H1 (cell line): ENCODE data around the gene CEP170. TPM values are rescaled to one million over a fixed set of nuclear protein-coding genes. Genes with fewer than 3 reads are reported as not detected.

Source experiments
- CTCF ChIA-PET: fragments of 300-600 bp; sonication (Branson Sonifier 250); formaldehyde crosslinking; loops from one replicate; lab custom pipeline; 2021; ENCODE audit not compliant: partially characterized antibody; lab: Charles Lee
- POLR2A ChIA-PET: fragments of 300-600 bp; sonication (Branson Sonifier 250); formaldehyde crosslinking; loops from one replicate; lab custom pipeline; 2021; ENCODE audit warnings: inconsistent platforms; ENCODE audit not compliant: partially characterized antibody; lab: Charles Lee
- DNase-seq, 2 experiments: peaks; one replicate each; pipeline versions ENCODE4 v3.0.0 to v3.0.0-alpha.2; 2010 to 2022; ENCODE audit warnings: low spot score in 2 of 2, low read depth in 1 of 2, mixed read lengths in 1 of 2
- FAIRE-seq: peaks from 2 replicates; lab custom pipeline; 2011; peaks lifted over from hg19 to GRCh38; lab: Jason Lieb, UNC
- H2AFZ ChIP-seq: 2 replicates; pipeline ENCODE4 v1.8.1; 2012; ENCODE audit warnings: low read length, inconsistent platforms
- H2AK5ac ChIP-seq: 2 replicates; pipeline ENCODE4 v1.6.1; 2013; ENCODE audit warnings: low read depth, low read length
- H2BK120ac ChIP-seq: replicated peaks from 2 replicates; pipeline ENCODE3; 2013; ENCODE audit warnings: low read depth, low read length, inconsistent platforms
- H2BK12ac ChIP-seq: 2 replicates; pipeline ENCODE4 v1.6.1; 2013; ENCODE audit warnings: low read depth, low read length
- H2BK15ac ChIP-seq: 2 replicates; pipeline ENCODE4 v1.6.1; 2013; ENCODE audit warnings: low read length
- H2BK20ac ChIP-seq: 2 replicates; pipeline ENCODE4 v1.6.1; 2013; ENCODE audit warnings: low read length
- H2BK5ac ChIP-seq: 2 replicates; pipeline ENCODE4 v1.6.1; 2013; ENCODE audit warnings: low read depth, low read length
- H3K14ac ChIP-seq: 2 replicates; pipeline ENCODE4 v1.6.1; 2013; ENCODE audit warnings: inconsistent platforms; ENCODE audit not compliant: insufficient read length
- H3K18ac ChIP-seq: 2 replicates; pipeline ENCODE4 v1.6.1; 2013; ENCODE audit warnings: low read length; ENCODE audit errors: extremely low read depth
- H3K23ac ChIP-seq: 2 replicates; pipeline ENCODE4 v1.6.1; 2013; ENCODE audit warnings: inconsistent platforms; ENCODE audit not compliant: insufficient read length
- H3K23me2 ChIP-seq: 2 replicates; pipeline ENCODE4 v1.6.1; 2013; ENCODE audit warnings: low read depth, low read length
- H3K27ac ChIP-seq: 2 replicates; pipeline ENCODE4 v1.6.1; 2011; ENCODE audit warnings: low read depth, low read length, inconsistent platforms
- H3K27me3 ChIP-seq, 4 experiments: replicated peaks in 1 of 4; 1 replicate in 1 of 4; 2 replicates in 3 of 4; pipeline versions ENCODE4 v1.6.1 to v1.8.1; 2011 to 2013; ENCODE audit warnings: low read length in 3 of 4, mild to moderate bottlenecking in 3 of 4, inconsistent platforms in 2 of 4, mixed read lengths in 2 of 4, moderate library complexity in 1 of 4; ENCODE audit not compliant: control insufficient read depth in 3 of 4, insufficient read depth in 3 of 4; ENCODE audit errors: extremely low read depth in 1 of 4
- H3K36me3 ChIP-seq, 4 experiments: 2 replicates each; pipeline versions ENCODE4 v1.6.1 to v1.8.1; 2011 to 2013; ENCODE audit warnings: mild to moderate bottlenecking in 4 of 4, low read length in 3 of 4, moderate library complexity in 2 of 4, control low read depth in 1 of 4, inconsistent platforms in 1 of 4; ENCODE audit not compliant: insufficient read depth in 4 of 4, control insufficient read depth in 2 of 4
- H3K4ac ChIP-seq: replicated peaks from 2 replicates; pipeline ENCODE3; 2013; ENCODE audit warnings: low read length, low read depth, mixed read lengths, inconsistent platforms; ENCODE audit not compliant: insufficient read length
- H3K4me1 ChIP-seq, 4 experiments: replicated peaks in 1 of 4; 1 replicate in 1 of 4; 2 replicates in 3 of 4; pipeline versions ENCODE4 v1.6.1 to v1.8.1; 2011 to 2013; ENCODE audit warnings: low read length in 3 of 4, inconsistent platforms in 2 of 4, mixed read lengths in 1 of 4; ENCODE audit not compliant: insufficient read depth in 4 of 4, control insufficient read depth in 3 of 4
- H3K4me2 ChIP-seq, 2 experiments: 2 replicates each; pipeline versions ENCODE4 v1.6.1 to v1.8.1; 2011 to 2013; ENCODE audit warnings: low read depth in 2 of 2, low read length in 2 of 2, control low read depth in 1 of 2, inconsistent platforms in 1 of 2, mild to moderate bottlenecking in 1 of 2; ENCODE audit not compliant: insufficient read depth in 1 of 2
- H3K4me3 ChIP-seq, 4 experiments: fragments of 200-600, 300-600 bp in 1 of 4; sonication (generic), shearing (Covaris generic), sonication (Bioruptor Twin) in 1 of 4; 2 replicates each; pipeline versions ENCODE4 v1.5.1 to v1.8.1; 2011 to 2016; ENCODE audit warnings: low read length in 4 of 4, low read depth in 3 of 4, control low read depth in 2 of 4, inconsistent platforms in 2 of 4, mild to moderate bottlenecking in 2 of 4, mixed read lengths in 1 of 4, moderate library complexity in 1 of 4; ENCODE audit not compliant: insufficient read depth in 2 of 4; ENCODE audit errors: extremely low read depth in 1 of 4
- H3K56ac ChIP-seq: replicated peaks from 2 replicates; pipeline ENCODE3; 2013; ENCODE audit warnings: low read depth, mild to moderate bottlenecking, mixed read lengths, low read length, inconsistent platforms; ENCODE audit not compliant: insufficient read length
- H3K79me1 ChIP-seq: 2 replicates; pipeline ENCODE4 v1.6.1; 2013; ENCODE audit warnings: low read depth, low read length, control low read depth
- H3K79me2 ChIP-seq, 2 experiments: 2 replicates each; pipeline versions ENCODE4 v1.6.1 to v1.8.1; 2012 to 2013; ENCODE audit warnings: low read length in 2 of 2, mild to moderate bottlenecking in 2 of 2, inconsistent platforms in 1 of 2; ENCODE audit not compliant: insufficient read depth in 2 of 2, control insufficient read depth in 1 of 2
- H3K9ac ChIP-seq, 4 experiments: replicated peaks in 1 of 4; 1 replicate in 1 of 4; 2 replicates in 3 of 4; pipeline versions ENCODE4 v1.6.1 to v1.8.1; 2011 to 2013; ENCODE audit warnings: low read depth in 3 of 4, low read length in 3 of 4, control low read depth in 2 of 4, mild to moderate bottlenecking in 2 of 4, moderate library complexity in 2 of 4, inconsistent platforms in 1 of 4; ENCODE audit errors: extremely low read depth in 1 of 4
- H3K9me3 ChIP-seq, 2 experiments: 2 replicates each; pipeline versions ENCODE4 v1.6.1 to v1.8.1; 2012 to 2013; ENCODE audit warnings: mild to moderate bottlenecking in 2 of 2, moderate library complexity in 2 of 2, control low read depth in 1 of 2, inconsistent platforms in 1 of 2, low read depth in 1 of 2, low read length in 1 of 2, mixed read lengths in 1 of 2; ENCODE audit not compliant: insufficient read depth in 2 of 2
- H4K20me1 ChIP-seq, 2 experiments: replicated peaks in 1 of 2; 2 replicates each; pipeline versions ENCODE3 to v1.8.1; 2011 to 2013; ENCODE audit warnings: inconsistent platforms in 2 of 2, low read length in 2 of 2, mild to moderate bottlenecking in 1 of 2; ENCODE audit not compliant: insufficient read depth in 2 of 2, control insufficient read depth in 1 of 2
- H4K5ac ChIP-seq: 2 replicates; pipeline ENCODE4 v1.6.1; 2013; ENCODE audit warnings: low read length, low read depth, mixed read lengths, inconsistent platforms; ENCODE audit not compliant: insufficient read length
- H4K8ac ChIP-seq: 2 replicates; pipeline ENCODE4 v1.8.0; 2013; ENCODE audit warnings: mild to moderate bottlenecking, moderate library complexity, low read length, inconsistent platforms; ENCODE audit not compliant: insufficient read depth; ENCODE audit errors: extremely low read depth
- H4K91ac ChIP-seq: replicated peaks from 2 replicates; pipeline ENCODE3; 2013; ENCODE audit warnings: low read length, mixed read lengths, inconsistent platforms; ENCODE audit not compliant: insufficient read length
- CEBPB ChIP-seq: IDR thresholded peaks from 2 replicates; pipeline ENCODE4 v1.6.1; 2012; ENCODE audit warnings: low read depth, low read length
- E2F6 ChIP-seq: IDR thresholded peaks from 2 replicates; pipeline ENCODE4 v1.6.1; 2012; ENCODE audit warnings: inconsistent platforms
- POLR2A ChIP-seq, 2 experiments: IDR thresholded peaks; 1 replicate in 1 of 2; 2 replicates in 1 of 2; pipeline ENCODE4 v1.6.1; 2011; ENCODE audit warnings: low read depth in 2 of 2, low read length in 2 of 2, mild to moderate bottlenecking in 2 of 2; ENCODE audit errors: control extremely low read depth in 1 of 2
- SIX5 ChIP-seq: IDR thresholded peaks from 2 replicates; pipeline ENCODE4 v1.6.1; 2011; ENCODE audit warnings: mild to moderate bottlenecking, low read depth, low read length
- YY1 ChIP-seq: IDR thresholded peaks from 2 replicates; pipeline ENCODE4 v1.6.1; 2011; ENCODE audit warnings: low read depth, mild to moderate bottlenecking, low read length
- WGBS, 2 experiments: shearing (Covaris generic) in 1 of 2; methylation state at CpG; one replicate each; pipeline versions ENCODE4 v1.1.6 to v1.1.7; 2013 to 2015; ENCODE audit warnings: low lambda C conversion rate in 2 of 2, mixed read lengths in 2 of 2, inconsistent platforms in 1 of 2, low coverage in 1 of 2, missing lambda C conversion rate in 1 of 2; ENCODE audit not compliant: insufficient replicate concordance in 2 of 2, insufficient coverage in 1 of 2, insufficient read length in 1 of 2; ENCODE audit errors: extremely low coverage in 1 of 2, missing lambda C conversion rate in 1 of 2; 5-methylcytosine and 5-hydroxymethylcytosine counted together
- polyA plus RNA-seq, 7 experiments: library from polyadenylated mRNA; depleted of rRNA in 3 of 7; stranded (reverse) in 5 of 7; unstranded in 2 of 7; fragments of >200 nt in 5 of 7; fragments of 200-250 nt in 2 of 7; gene quantifications; 1 replicate in 5 of 7; 2 replicates in 1 of 7; 4 replicates in 1 of 7; pipeline versions ENCODE4 v1.2.1 to v1.2.3, GENCODE V29; 2011 to 2013; ENCODE audit warnings: missing spikeins in 2 of 7, mixed read lengths in 2 of 7
- total RNA-seq: library from RNA; stranded (reverse); fragmentation: NEBNext Ultra II Directional; extraction: Animal tissue kit (Norgen Biotek cat#: 25700); gene quantifications from 2 replicates; pipeline ENCODE4 v1.2.1, GENCODE V29; 2021

CEP170 gene
- total and polyA plus RNA-seq, 2 of the 8 experiments (the other 6 are each of a cell fraction or from before 2014, with no cell fraction given), result 33.1 to 97.2 TPM

- no peak for DNase-seq
- Histone ChIP-seq H3K4me2 (peak overlapping the region; percentile 90 to 93), H2BK120ac (no peak overlapping the region), H4K91ac (no peak overlapping the region)
- WGBS, 2 experiments, result 2% methylated on average over 4 of the region's 4 CpGs; no CpG with 5 or more reads in 1 of the 2 experiments
- POLR2A ChIA-PET, result interaction anchor here (1.1 to 3.7 kb wide), 3 partner anchors 11 to 33 kb away, joined by 3 to 15 read pairs (median 4); no protein-coding TSS in a partner anchor
- no peak for TF ChIP-seq YY1
- TF ChIP-seq SIX5, result no peak
- TF ChIP-seq E2F6, result no peak
- no peak for TF ChIP-seq POLR2A (IDR thresholded peaks at IDR 0.05; ENCODE audit: control extremely low read depth in 1 of 2, low read depth in 2 of 2, low read length in 2 of 2)
- TF ChIP-seq CEBPB, result no peak
- TF ChIP-seq, all 59 proteins: peak for 0
- Histone ChIP-seq H3K27ac (no peak overlapping the region; the same call in 1 of the 2 replicates), H2BK20ac (no peak overlapping the region), H3K79me1 (no peaks in the 10 kb centered on the region), H3K4ac (no peak overlapping the region), H2BK5ac (peak overlapping the region; percentile 87; the same call in 1 of the 2 replicates), H3K27me3 (no peaks in the 10 kb centered on the region), H3K9me3 (no peaks in the 10 kb centered on the region), H4K5ac (peak overlapping the region; percentile 79), H4K20me1 (peaks cover 2 to 3% of the 10 kb centered on the region in 2 experiments), H4K8ac (no peak overlapping the region), H3K79me2 (peaks cover 10 to 58% of the 10 kb centered on the region in 2 experiments; a peak in 3 of 4 replicates), H3K4me1 (peaks cover 0 to 6% (median 2%) of the 10 kb centered on the region in 4 experiments; a peak in 1 of 7 replicates), H3K56ac (peak overlapping the region; percentile 83), H2AK5ac (no peak overlapping the region), H2BK12ac (no peak overlapping the region), H3K23me2 (peaks cover 16% of the 10 kb centered on the region), H2AFZ (no peak overlapping the region), H3K23ac (no peak overlapping the region), H3K14ac (no peak overlapping the region), H3K4me3 (peak overlapping the region; percentile 76 to 97 (median 93)), H3K36me3 (no peaks in the 10 kb centered on the region), H2BK15ac (no peak overlapping the region), H3K18ac (peak overlapping the region; percentile 25; the same call in 1 of the 2 replicates), H3K9ac (peak overlapping the region in 3 of 4 experiments; percentile 46 to 87 (median 79); a peak in 6 of 7 replicates)
- CTCF ChIA-PET, result no interaction called here
- FAIRE-seq, result no peak
Measured at GRCh38 chr1:243253926-243254232, 1.2 kb downstream of the CEP170 start.
